Thoracic aorta (tissue), 2 donors: ENCODE measurements around the gene XYLT1. TPM values are rescaled to one million over a fixed set of nuclear protein-coding genes. Genes with fewer than 3 reads are reported as not detected.

Experiments
- ATAC-seq: fragments of 150-250 bp; one replicate; pipeline ENCODE4 v1.8.0; 2017; ENCODE audit warnings: low read depth; ENCODE audit not compliant: insufficient number of reproducible peaks, low FRiP score
- DNase-seq: peaks from one replicate; pipeline ENCODE4 v3.0.0-alpha.2; 2020; ENCODE audit warnings: low spot score
- H3K27ac ChIP-seq, 2 donors: fragments of 200-600 bp; sonication (generic); 1 replicate in 1 of 2; 2 replicates in 1 of 2; pipeline ENCODE4 v1.5.1; 2016; ENCODE audit warnings: mild to moderate bottlenecking in 2 of 2, moderate library complexity in 2 of 2
- H3K27me3 ChIP-seq: fragments of 200-600 bp; sonication (generic); replicated peaks from 2 replicates; pipeline ENCODE4 v1.6.0; 2016; ENCODE audit warnings: mild to moderate bottlenecking; ENCODE audit not compliant: insufficient read depth
- H3K36me3 ChIP-seq: fragments of 200-600 bp; sonication (generic); one replicate; pipeline ENCODE4 v1.5.1; 2016
- H3K4me1 ChIP-seq, 2 donors: fragments of 200-600 bp; sonication (generic); 1 replicate in 1 of 2; 2 replicates in 1 of 2; pipeline versions ENCODE4 v1.5.1 to v1.6.0; 2016; ENCODE audit warnings: low read depth in 2 of 2, mild to moderate bottlenecking in 1 of 2; ENCODE audit not compliant: control insufficient read depth in 1 of 2
- H3K4me3 ChIP-seq: fragments of 200-600 bp; sonication (generic); 2 replicates; pipeline ENCODE4 v1.5.1; 2016; ENCODE audit warnings: mild to moderate bottlenecking
- H3K9me3 ChIP-seq: fragments of 200-600 bp; sonication (generic); 2 replicates; pipeline ENCODE4 v1.5.1; 2016
- total RNA-seq, 2 donors: library from RNA; depleted of rRNA; stranded (reverse); fragments of >200 nt; gene quantifications; one replicate each; pipeline versions ENCODE4 v1.1.0 to v1.2.3, GENCODE V29; 2016
- TF ChIP-seq, protein P1 (sequence below): fragments of 200-600 bp; sonication (generic); IDR thresholded peaks from one replicate; pipeline ENCODE4 v1.5.1; 2019; ENCODE audit warnings: antibody characterized with exemption

The XYLT1 gene
- total RNA-seq, 2 donors from 2014 or later = 13.1 to 22.5 TPM

DNA sequence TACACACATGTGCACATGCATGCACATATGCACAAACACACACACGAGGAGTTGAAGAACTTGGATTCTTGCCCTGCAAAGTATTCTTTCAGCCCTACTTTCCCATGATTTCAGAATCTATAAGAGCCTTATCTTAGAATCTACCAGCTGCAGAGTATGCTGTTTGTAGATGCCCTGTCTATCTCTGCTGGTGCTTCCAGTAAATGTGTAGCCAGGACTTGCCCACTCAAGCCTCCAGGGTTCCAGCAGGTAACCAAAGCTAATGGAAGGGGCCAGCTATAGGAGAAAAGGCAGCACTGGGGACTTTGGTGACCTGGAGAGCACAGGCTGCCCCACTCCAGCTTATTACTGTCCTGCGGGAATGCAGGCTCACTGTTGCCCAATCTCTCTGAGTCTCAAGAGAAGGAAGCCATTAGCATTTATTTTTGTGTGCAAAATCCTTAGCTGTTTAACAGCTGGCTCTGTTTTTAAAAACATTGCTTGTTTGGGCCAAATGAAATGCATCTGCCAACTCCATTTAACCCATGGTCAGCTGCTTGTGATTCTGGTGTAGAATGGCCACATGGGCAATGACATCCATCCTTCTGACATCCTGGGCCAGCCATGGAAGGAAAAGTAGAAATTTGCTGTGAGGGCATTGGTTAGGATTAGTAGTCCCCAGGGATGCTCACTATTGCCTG, 28.6 kb upstream of the XYLT1 start:
- Histone ChIP-seq H3K9me3 (no peaks in the 10 kb centered on the region), H3K27me3 (no peaks in the 10 kb centered on the region), H3K36me3 (no peaks in the 10 kb centered on the region), H3K4me3 (no peak overlapping the region), H3K27ac (no peak overlapping the region), H3K4me1 (no peaks in the 10 kb centered on the region)
- TF ChIP-seq, protein P1, sequence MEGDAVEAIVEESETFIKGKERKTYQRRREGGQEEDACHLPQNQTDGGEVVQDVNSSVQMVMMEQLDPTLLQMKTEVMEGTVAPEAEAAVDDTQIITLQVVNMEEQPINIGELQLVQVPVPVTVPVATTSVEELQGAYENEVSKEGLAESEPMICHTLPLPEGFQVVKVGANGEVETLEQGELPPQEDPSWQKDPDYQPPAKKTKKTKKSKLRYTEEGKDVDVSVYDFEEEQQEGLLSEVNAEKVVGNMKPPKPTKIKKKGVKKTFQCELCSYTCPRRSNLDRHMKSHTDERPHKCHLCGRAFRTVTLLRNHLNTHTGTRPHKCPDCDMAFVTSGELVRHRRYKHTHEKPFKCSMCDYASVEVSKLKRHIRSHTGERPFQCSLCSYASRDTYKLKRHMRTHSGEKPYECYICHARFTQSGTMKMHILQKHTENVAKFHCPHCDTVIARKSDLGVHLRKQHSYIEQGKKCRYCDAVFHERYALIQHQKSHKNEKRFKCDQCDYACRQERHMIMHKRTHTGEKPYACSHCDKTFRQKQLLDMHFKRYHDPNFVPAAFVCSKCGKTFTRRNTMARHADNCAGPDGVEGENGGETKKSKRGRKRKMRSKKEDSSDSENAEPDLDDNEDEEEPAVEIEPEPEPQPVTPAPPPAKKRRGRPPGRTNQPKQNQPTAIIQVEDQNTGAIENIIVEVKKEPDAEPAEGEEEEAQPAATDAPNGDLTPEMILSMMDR = no peak
- ATAC-seq (no peak), DNase-seq (no peak)

DNA sequence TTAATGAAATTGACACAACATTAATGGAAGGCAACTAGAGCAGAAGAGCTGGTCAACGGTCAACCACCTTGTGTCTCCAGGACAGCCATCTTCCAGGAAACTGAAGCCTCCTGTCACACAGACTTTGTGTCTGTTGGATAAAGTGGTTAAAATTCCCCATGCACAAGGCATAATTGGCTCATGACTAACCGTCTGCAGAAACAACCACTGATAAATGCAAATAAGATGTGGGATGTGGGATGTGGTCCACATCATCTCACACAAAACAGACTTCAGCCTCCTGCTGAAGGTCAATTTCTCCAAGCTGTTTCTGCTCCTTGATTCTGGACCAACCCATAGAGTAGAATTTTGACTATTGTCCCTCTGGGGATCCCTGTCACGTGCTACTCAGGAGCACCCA, 26.9 kb upstream of the XYLT1 start:
- no peak overlapping the region for H3K27ac ChIP-seq
- no peaks in the 10 kb centered on the region for H3K36me3 ChIP-seq
- no peak overlapping the region for H3K4me3 ChIP-seq
- no peak for DNase-seq
- ATAC-seq = no peak
- H3K4me1 ChIP-seq = no peaks in the 10 kb centered on the region
- TF ChIP-seq, protein P1 = no peak
- no peaks in the 10 kb centered on the region for H3K27me3 ChIP-seq
- H3K9me3 ChIP-seq = no peaks in the 10 kb centered on the region

DNA sequence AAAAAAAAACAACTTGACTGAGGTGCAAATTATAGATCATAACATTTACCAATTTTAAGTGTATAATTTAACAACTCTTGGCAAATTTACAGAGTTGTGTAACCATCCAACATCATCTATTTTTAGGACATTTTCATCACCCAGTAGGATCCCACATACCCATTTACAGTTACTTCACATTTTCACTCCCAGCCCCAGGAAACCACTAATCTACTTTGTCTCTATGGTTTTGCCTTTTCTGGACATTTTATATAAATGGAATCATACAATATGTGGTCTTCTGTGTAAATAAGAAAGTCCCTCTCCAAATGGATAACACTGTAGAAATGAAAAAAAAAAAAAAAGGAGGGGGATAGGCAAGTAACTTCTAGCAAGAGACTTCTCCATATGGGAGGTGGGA, 26.1 kb upstream of the XYLT1 start:
- TF ChIP-seq, protein P1 = no peak
- Histone ChIP-seq H3K4me1 (no peaks in the 10 kb centered on the region), H3K27me3 (no peaks in the 10 kb centered on the region), H3K36me3 (no peaks in the 10 kb centered on the region), H3K4me3 (no peak overlapping the region), H3K27ac (no peak overlapping the region), H3K9me3 (peaks cover 3% of the 10 kb centered on the region)
- DNase-seq = no peak
- ATAC-seq = no peak

DNA sequence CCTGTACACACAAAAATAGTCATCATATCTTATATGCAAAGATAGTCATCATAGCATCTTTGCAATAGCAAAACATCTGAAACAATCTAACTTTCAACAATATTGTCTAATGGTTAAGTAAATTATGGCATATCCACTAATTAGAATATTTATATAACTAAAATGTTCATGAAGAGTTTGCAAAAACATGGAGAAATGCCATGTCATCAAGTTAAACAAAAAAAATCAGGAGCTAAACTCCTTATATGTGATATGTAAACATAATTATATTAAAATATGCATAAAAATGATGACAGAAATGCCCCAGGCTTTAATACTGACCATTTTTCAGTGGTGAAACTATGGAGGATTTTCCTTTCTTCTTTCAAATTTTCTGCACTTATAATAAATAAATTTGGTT, 22.3 kb upstream of the XYLT1 start:
- H3K36me3 ChIP-seq = no peaks in the 10 kb centered on the region
- H3K4me1 ChIP-seq = no peaks in the 10 kb centered on the region
- H3K9me3 ChIP-seq = peaks cover 3% of the 10 kb centered on the region
- DNase-seq = no peak
- H3K4me3 ChIP-seq = no peak overlapping the region
- no peak overlapping the region for H3K27ac ChIP-seq
- H3K27me3 ChIP-seq = no peaks in the 10 kb centered on the region
- TF ChIP-seq, protein P1 = no peak
- no peak for ATAC-seq

DNA sequence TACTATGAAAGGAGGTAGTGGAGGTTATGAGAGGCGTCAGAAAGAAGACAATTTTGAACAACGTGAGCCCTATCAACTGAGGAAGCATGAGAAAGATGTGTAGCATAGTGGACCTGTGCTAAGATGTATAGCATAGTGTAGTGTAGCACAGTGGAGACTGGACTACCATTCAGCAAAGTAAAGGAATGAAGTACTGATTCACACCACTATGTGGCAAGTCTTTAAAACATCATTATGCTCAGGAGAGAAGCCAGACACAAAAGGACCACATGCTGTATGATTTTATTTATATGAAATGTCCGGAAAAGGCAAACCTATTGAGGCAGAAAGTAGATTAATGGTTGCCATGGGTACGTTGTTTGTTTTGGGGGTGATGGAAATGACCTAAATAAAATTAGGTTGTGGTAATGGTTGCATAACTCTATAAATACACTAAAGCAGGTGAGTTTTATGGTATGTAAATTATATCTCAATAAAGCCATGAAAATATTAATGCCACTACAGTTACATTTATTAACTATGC, 20.4 kb upstream of the XYLT1 start:
- H3K9me3 ChIP-seq = peaks cover 3% of the 10 kb centered on the region
- DNase-seq (no peak), ATAC-seq (no peak)

More for the DNA sequence above, 20.4 kb upstream of the XYLT1 start:
- Histone ChIP-seq H3K36me3 (no peaks in the 10 kb centered on the region), H3K27ac (no peak overlapping the region), H3K4me1 (no peaks in the 10 kb centered on the region), H3K27me3 (no peaks in the 10 kb centered on the region), H3K4me3 (no peak overlapping the region)
- TF ChIP-seq, protein P1 = no peak
